Sigmoid colon (tissue), 7 donors: ENCODE results near the gene MANSC4. TPM values are rescaled to one million over a fixed set of nuclear protein-coding genes. Genes with fewer than 3 reads are reported as not detected.

Source experiments
- DNase-seq: peaks from one replicate; pipeline ENCODE4 v3.0.0-alpha.2; 2019
- H3K27ac ChIP-seq, 4 donors: fragments of 200-600 bp; sonication (generic); one replicate each; pipeline ENCODE4 v1.5.1; 2016 to 2019; ENCODE audit warnings: mild to moderate bottlenecking in 1 of 4
- H3K27me3 ChIP-seq, 3 donors: fragments of 200-600 bp; sonication (generic); one replicate each; pipeline ENCODE4 v1.5.1; 2019; ENCODE audit warnings: mild to moderate bottlenecking in 1 of 3
- H3K36me3 ChIP-seq, 4 donors: fragments of 200-600 bp; sonication (generic); one replicate each; pipeline ENCODE4 v1.5.1; 2016 to 2019
- H3K4me1 ChIP-seq, 4 donors: fragments of 200-600 bp; sonication (generic); one replicate each; pipeline ENCODE4 v1.5.1; 2017 to 2019
- H3K4me3 ChIP-seq, 4 donors: fragments of 200-600 bp; sonication (generic); one replicate each; pipeline ENCODE4 v1.5.1; 2017 to 2019; ENCODE audit warnings: mild to moderate bottlenecking in 2 of 4, moderate library complexity in 1 of 4
- H3K9me3 ChIP-seq, 4 donors: fragments of 200-600 bp in 3 of 4; sonication (generic) in 3 of 4; one replicate each; pipeline versions ENCODE4 v1.5.1 to v1.6.1; 2013 to 2019
- CTCF ChIP-seq, 4 experiments: fragments of 450-650 bp in 3 of 4; fragments of 200-600 bp in 1 of 4; IDR thresholded peaks; one replicate each; pipeline ENCODE4 v1.5.1; 2016 to 2019; ENCODE audit warnings: antibody characterized with exemption in 4 of 4, mild to moderate bottlenecking in 3 of 4, moderate library complexity in 2 of 4
- EP300 ChIP-seq, 4 donors: sonication (generic); formaldehyde crosslinking; IDR thresholded peaks; one replicate each; pipeline ENCODE4 v1.6.1; 2017; ENCODE audit warnings: antibody characterized with exemption in 4 of 4
- POLR2A ChIP-seq, 2 donors: fragments of 450-650 bp; IDR thresholded peaks; one replicate each; pipeline ENCODE4 v1.6.1; 2016; ENCODE audit warnings: antibody characterized with exemption in 2 of 2, mild to moderate bottlenecking in 2 of 2, moderate library complexity in 2 of 2
- POLR2AphosphoS5 ChIP-seq, 4 donors: sonication (generic); formaldehyde crosslinking; IDR thresholded peaks; one replicate each; pipeline ENCODE4 v1.6.1; 2017; ENCODE audit warnings: antibody characterized with exemption in 4 of 4
- WGBS, 2 donors: extraction: QIAGEN DNeasy Blood & Tissue Kit; methylation state at CpG; one replicate each; pipeline ENCODE4 v1.1.7; 2013; 5-methylcytosine and 5-hydroxymethylcytosine counted together
- intact Hi-C: fragments of 100-400 bp; cut with DNase I; formaldehyde crosslinking; loops from one replicate; pipeline ENCODE4 v1.15.1; 2023
- polyA plus RNA-seq, 3 donors: library from polyadenylated mRNA; stranded (reverse); fragments of 200-250 nt; gene quantifications; one replicate each; pipeline ENCODE4 v1.2.3, GENCODE V29; 2013
- total RNA-seq, 4 donors: library from RNA; depleted of rRNA; stranded (reverse); fragments of >200 nt; gene quantifications; one replicate each; pipeline ENCODE4 v1.1.0, GENCODE V29; 2016
- donor health status: healthy with polysubstance abuse.
- donor health status: Bipolar disorder and iron deficiency.
- donor health status: healthy.

MANSC4 gene
- total and polyA plus RNA-seq, 7 donors, result not detected

DNA sequence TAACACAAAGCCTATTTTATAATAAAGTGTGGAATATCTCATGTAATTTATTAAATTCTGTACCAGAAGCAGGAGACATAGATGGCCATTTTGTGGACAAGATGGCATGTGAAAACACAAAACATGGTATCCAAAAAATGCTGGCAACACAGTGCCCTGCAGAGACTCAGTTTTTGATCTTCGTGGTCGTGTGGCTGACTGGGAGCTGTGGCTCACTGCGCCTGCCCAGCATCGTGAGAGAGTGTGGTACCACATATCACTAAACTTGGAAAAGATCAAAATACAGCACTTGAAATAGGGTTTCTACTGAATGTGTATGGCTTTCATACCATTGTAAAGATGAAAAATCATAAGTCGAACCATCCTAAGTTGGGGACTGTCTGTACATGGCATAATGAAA lies 43.0 kb upstream of the MANSC4 start:
- DNase-seq, result no peak
- WGBS, 2 donors, result 88 to 89% methylated on average over 5 of the region's 5 CpGs
- Histone ChIP-seq H3K27ac (no peak overlapping the region), H3K36me3 (no peaks in the 10 kb centered on the region), H3K4me3 (no peak overlapping the region), H3K4me1 (peaks cover 0 to 17% (median 13%) of the 10 kb centered on the region in 4 donors), H3K9me3 (no peaks in the 10 kb centered on the region), H3K27me3 (no peaks in the 10 kb centered on the region)
- no peak for TF ChIP-seq POLR2AphosphoS5 (IDR thresholded peaks at IDR 0.05)
- TF ChIP-seq POLR2A (IDR thresholded peaks at IDR 0.05), result no peak
- no peak for TF ChIP-seq EP300 (IDR thresholded peaks at IDR 0.05)
- no peak for TF ChIP-seq CTCF (IDR thresholded peaks at IDR 0.05)
- intact Hi-C loops, result loop anchor here (5.0 to 10.0 kb wide), 2 partner anchors 76 to 112 kb away; no protein-coding TSS in a partner anchor

- WGBS, 2 donors, result 73 to 78% methylated on average over 9 of the region's 9 CpGs
Measured at GRCh38 chr12:27822076-27822712, 42.2 kb upstream of the MANSC4 start.

DNA sequence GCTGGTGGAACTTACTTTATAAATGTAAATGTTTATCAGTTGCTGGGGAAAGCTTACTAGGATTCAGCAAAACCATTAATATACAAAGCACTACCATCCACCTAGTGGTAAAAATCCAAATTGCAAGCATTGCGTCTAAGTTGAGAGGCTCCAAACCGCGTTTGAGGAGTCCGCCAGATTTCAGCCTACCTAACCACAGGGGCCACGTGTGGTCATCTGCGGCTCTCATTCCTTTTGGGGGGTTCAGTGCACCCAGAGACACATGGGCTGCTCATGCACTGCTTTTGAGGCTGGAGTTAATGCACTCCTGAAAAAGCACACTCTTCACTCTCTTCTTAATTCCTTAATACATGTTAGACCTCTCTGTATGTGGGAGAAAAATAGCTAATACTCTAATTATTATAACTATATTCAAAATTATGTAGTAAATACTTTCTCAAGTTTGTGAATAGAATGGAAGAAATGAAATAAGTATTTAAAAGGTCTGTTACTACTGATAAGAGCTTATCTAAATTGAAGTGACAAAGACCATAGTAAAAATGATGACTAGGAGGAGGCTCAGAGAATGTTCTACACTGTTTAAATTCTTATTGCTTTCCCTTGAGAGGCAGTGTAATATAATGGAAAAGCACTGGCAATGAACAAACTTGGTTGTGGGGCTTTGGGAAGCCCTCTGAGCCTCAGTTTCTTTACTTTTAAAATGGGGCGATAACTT lies 41.4 kb upstream of the MANSC4 start:
- Histone ChIP-seq H3K27ac (no peak overlapping the region), H3K36me3 (no peaks in the 10 kb centered on the region), H3K4me3 (no peak overlapping the region), H3K9me3 (no peaks in the 10 kb centered on the region), H3K27me3 (no peaks in the 10 kb centered on the region), H3K4me1 (peaks cover 0 to 17% (median 14%) of the 10 kb centered on the region in 4 donors)
- intact Hi-C loops, result loop anchor here (2.0 to 10.0 kb wide), 3 partner anchors 74 to 113 kb away; no protein-coding TSS in a partner anchor
- no peak for DNase-seq
- WGBS, 2 donors, result 13 to 14% methylated on average over 7 of the region's 7 CpGs
- no peak for TF ChIP-seq POLR2AphosphoS5 (IDR thresholded peaks at IDR 0.05)
- no peak for TF ChIP-seq POLR2A (IDR thresholded peaks at IDR 0.05)
- TF ChIP-seq CTCF (IDR thresholded peaks at IDR 0.05), result peak; percentile 56 to 83 (median 68)
- TF ChIP-seq EP300 (IDR thresholded peaks at IDR 0.05), result no peak

More at GRCh38 chr12:27822076-27822712, 42.2 kb upstream of the MANSC4 start:
- intact Hi-C loops, result loop anchor here (5.0 to 10.0 kb wide), 2 partner anchors 75 to 113 kb away; no protein-coding TSS in a partner anchor
- TF ChIP-seq EP300 (IDR thresholded peaks at IDR 0.05) (no peak), CTCF (IDR thresholded peaks at IDR 0.05) (no peak), POLR2AphosphoS5 (IDR thresholded peaks at IDR 0.05) (no peak), POLR2A (IDR thresholded peaks at IDR 0.05) (no peak)
- Histone ChIP-seq H3K36me3 (no peaks in the 10 kb centered on the region), H3K27me3 (no peaks in the 10 kb centered on the region), H3K4me1 (peaks cover 0 to 17% (median 14%) of the 10 kb centered on the region in 4 donors), H3K27ac (no peak overlapping the region), H3K9me3 (no peaks in the 10 kb centered on the region), H3K4me3 (no peak overlapping the region)
- DNase-seq, result no peak

DNA sequence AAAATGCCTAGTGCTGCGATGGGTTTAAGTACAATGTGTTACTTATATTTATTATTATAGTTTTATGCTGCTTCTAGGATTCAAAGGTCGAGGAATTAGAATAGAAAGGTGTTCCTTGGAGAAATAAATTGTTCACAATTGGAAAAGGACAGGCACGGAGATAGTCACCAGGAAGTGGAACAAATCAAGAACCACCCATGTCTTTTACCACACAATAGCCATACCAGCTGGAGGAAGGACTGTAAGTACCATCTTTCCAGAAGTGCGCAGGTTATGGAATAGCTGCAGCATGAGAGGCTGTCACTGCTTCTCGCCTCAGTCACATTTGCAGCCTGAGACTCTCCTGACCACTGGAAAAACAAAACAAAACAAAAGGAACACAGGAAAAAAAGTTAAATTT lies 40.5 kb upstream of the MANSC4 start:
- 46 to 77% methylated on average over 5 of the region's 5 CpGs for WGBS, 2 donors
- Histone ChIP-seq H3K27ac (no peak overlapping the region), H3K4me3 (no peak overlapping the region), H3K9me3 (no peaks in the 10 kb centered on the region), H3K36me3 (no peaks in the 10 kb centered on the region), H3K27me3 (no peaks in the 10 kb centered on the region), H3K4me1 (peaks cover 0 to 17% (median 15%) of the 10 kb centered on the region in 4 donors)
- DNase-seq, result no peak
- intact Hi-C loops, result loop anchor here (2.0 to 10.0 kb wide), 3 partner anchors 73 to 114 kb away; no protein-coding TSS in a partner anchor
- TF ChIP-seq EP300 (IDR thresholded peaks at IDR 0.05) (no peak), CTCF (IDR thresholded peaks at IDR 0.05) (no peak), POLR2AphosphoS5 (IDR thresholded peaks at IDR 0.05) (no peak), POLR2A (IDR thresholded peaks at IDR 0.05) (no peak)
